T47D (cell line): Measurements from ENCODE around the gene SLC12A2.

Experiments used
- DNase-seq, 2 experiments: peaks; one replicate each; pipeline versions ENCODE4 v3.0.0 to v3.0.0-alpha.2; 2011 to 2012; ENCODE audit warnings: low read depth in 1 of 2, low spot score in 1 of 2
- JUND ChIP-seq: IDR thresholded peaks from 2 replicates; pipeline ENCODE4 v1.6.1; 2012; ENCODE audit warnings: low read depth
- in situ Hi-C: cut with HindIII; loops from 2 replicates; pipeline ENCODE4 v1.10.0; 2016; ENCODE audit warnings: low sequenced_read_pairs, low pct_unique_long_range_greater_than_20kb

SLC12A2 gene

DNA sequence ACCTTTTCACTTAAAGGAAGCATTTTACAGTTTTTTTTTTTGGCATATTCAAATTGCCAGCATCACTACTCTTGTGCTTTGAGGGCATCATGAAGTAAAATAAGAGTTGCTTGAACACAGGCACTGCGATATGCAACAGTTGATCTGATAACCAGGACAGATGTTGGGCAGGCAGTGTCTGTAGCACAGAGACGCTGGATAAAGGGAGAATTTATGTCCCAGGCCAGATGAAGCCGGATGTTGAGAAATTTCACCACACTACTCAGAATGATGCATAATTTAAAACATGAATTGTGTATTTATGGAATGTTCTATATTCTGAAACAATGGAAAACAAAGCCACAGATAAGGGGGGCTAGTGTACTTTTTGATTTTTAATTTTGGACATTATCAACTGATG, 71.4 kb downstream of the SLC12A2 start:
- no peak for TF ChIP-seq JUND
- in situ Hi-C loops, result no loop called here
- DNase-seq, result no peak

DNA sequence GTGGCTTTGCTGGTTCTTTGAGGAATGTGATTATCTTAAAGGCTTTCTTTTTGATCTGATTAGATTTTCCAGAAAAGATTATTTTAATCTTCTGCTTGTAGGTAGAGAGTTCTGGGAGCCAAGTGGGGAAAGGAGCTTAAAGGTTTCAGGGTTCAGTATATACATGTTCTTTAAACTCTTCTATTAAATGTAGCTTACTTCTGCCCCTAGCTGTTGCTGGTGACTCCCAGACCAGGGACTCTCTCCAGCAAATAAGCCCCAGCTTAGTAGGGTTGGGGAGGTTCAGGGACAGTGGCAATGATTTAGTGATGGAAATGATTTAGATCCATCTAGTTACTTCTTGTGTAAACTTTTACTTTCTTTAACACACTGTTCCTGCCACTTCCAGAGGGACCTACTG, 72.2 kb downstream of the SLC12A2 start:
- in situ Hi-C loops, result no loop called here
- DNase-seq, result no peak

GRCh38 chr5:128156521-128156920, 73.0 kb downstream of the SLC12A2 start:
- DNase-seq, result no peak
- no peak for TF ChIP-seq JUND
- in situ Hi-C loops, result no loop called here

More for the DNA sequence above, 72.2 kb downstream of the SLC12A2 start:
- TF ChIP-seq JUND, result no peak

DNA sequence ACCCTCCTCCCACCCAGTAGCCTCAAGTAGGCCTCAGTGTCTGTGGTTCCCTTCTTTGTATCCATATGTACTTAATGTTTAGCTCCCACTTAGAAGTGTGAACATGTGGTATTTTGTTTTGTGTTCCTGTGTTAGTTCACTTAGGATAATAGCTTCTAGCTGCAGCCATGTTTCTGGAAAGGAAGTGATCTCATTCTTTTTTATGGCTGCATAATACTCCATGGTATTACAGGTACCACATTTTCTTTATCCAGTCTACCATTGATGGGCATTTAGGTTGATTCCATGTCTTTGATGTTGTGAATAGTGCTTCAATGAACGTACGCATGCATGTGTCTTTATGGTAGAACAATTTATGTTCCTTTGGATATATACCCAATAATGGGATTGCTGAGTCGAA, 74.8 kb downstream of the SLC12A2 start:
- in situ Hi-C loops, result no loop called here
- no peak for DNase-seq

DNA sequence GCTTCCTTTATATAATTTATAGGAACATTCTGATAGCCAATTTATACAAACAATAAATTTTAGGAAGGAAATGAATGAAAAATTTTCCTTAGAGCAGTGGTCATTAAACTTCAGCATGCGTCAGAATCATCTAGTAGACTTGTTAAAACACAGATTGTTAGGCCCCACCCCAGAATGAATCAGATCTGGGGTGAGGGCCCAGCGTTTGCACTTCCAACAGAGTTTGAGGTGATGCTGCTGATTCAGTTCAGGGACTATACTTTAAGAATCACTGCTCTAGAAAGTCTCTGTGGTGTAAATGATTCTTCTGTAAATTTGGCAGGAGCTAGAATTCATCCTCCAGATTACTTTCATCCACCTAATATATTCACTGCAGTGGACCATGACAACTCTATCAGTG, 80.4 kb downstream of the SLC12A2 start:
- in situ Hi-C loops, result no loop called here
- DNase-seq, result no peak
- no peak for TF ChIP-seq JUND

More for the DNA sequence above, 74.8 kb downstream of the SLC12A2 start:
- no peak for TF ChIP-seq JUND

- no peak for TF ChIP-seq JUND
- in situ Hi-C loops, result no loop called here
- DNase-seq, result no peak
Observed at GRCh38 chr5:128169401-128170017, 85.9 kb downstream of the SLC12A2 start.

- in situ Hi-C loops, result no loop called here
- no peak for TF ChIP-seq JUND
Observed at GRCh38 chr5:128172102-128172501, 88.5 kb downstream of the SLC12A2 start.

GRCh38 chr5:128174951-128175350, 91.4 kb downstream of the SLC12A2 start:
- in situ Hi-C loops, result no loop called here
- DNase-seq, result no peak
- no peak for TF ChIP-seq JUND

More at GRCh38 chr5:128172102-128172501, 88.5 kb downstream of the SLC12A2 start:
- DNase-seq, result no peak

DNA sequence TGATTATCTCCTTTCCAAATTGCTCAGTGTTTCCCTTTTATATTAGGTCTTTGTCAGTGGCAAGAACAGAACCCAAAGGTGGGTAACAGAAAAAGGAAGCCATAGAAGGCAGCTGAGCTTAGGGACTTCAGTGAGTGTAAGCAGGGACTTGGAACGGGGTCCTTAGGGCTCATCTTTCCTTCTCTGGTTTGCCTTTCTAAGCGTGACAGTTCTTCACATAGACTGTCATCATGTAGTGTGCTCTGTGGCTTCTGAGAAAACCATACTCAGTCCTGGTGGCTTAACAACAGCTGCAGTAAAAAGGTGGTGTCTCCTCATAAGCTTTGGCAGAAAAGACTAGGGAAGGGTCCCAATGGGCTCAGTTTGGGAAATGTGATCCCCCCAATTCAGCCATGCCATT, 108.8 kb downstream of the SLC12A2 start:
- TF ChIP-seq JUND, result no peak
- in situ Hi-C loops, result no loop called here
- DNase-seq, result no peak

DNA sequence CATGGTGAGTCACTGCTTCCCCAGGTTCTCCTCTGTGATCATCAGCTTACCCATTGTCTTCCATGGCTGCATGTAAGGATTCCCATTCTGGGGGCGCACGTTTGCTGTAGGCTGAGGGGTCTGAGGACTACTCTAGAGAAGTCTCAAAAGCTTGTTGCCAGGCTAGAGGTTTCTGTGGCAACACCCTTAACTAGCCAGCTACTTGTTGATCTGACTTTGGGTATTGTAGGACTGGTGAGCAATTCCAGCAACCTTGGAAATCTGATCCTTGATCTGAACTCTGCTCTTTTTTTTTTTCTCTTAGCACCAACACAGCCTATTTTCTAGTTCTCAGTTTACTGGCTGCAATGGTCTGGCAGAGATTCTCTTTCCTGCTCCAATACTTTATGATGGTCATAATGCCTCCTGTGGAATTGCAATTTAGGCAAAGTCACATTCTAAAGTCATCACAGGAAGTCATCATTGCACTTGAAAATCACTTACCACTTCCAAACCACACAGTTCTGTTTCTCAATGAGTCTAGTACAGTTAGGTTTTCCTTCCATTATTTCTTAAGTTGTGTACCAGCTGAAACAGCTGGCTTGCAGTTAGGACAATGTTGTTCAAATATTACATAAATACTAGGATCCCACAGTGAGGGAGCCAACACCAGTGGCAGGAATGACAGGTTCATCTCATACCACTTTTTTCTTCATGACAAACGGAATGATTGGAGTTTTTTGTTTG, 110.3 kb downstream of the SLC12A2 start:
- no peak for DNase-seq
- TF ChIP-seq JUND, result no peak
- in situ Hi-C loops, result no loop called here

DNA sequence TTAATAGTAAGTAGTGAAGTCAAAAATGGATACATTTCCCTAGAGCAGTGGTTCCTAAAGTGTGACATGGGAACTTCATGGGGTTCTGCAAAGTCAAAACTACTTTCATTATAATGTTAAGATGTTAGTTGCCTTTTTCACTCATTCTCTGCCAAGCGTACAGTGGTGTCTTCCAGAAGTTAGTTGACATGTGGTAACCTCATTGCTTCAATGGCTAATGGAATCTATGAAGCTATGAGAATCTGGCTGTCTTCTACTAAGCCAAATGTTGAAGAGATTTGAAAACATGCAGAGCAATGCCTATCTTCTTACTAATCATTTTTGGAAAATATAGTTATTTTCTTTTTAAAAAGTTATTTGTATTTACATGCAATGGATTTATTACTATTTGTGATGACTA, 111.8 kb downstream of the SLC12A2 start:
- TF ChIP-seq JUND, result no peak
- in situ Hi-C loops, result no loop called here
- DNase-seq, result no peak

GRCh38 chr5:128196080-128196479, 112.5 kb downstream of the SLC12A2 start:
- in situ Hi-C loops, result no loop called here
- DNase-seq, result no peak
- TF ChIP-seq JUND, result no peak

DNA sequence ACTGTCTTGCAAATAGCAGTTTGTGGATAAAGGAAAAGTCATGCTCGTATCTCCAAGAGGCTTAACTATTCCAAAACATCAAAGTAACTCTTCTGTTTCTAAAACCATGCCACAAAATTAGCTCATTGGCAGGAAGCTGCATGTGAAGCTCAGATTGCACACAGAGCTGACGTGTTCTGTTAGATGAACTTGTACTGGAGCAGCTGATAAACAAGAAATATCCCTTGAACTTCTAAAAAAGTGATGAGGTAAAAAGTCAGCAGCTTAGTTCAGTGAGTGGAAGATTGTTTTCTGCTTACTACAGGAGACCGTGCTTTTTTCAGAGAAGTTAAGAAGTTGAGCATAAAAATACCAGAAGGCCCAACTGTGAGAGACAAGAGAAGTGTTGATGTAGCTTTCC, 113.2 kb downstream of the SLC12A2 start:
- no peak for DNase-seq
- in situ Hi-C loops, result no loop called here
- no peak for TF ChIP-seq JUND
